Keratinocyte (primary cell): ENCODE results near the gene GPANK1.

Experiments
- CTCF ChIP-seq, 3 experiments: IDR thresholded peaks in 1 of 3; conservative IDR thresholded peaks in 1 of 3; optimal IDR thresholded peaks in 1 of 3; 2 replicates in 2 of 3; 3 replicates in 1 of 3; pipeline versions ENCODE3 to v1.5.1; 2011; ENCODE audit warnings: low read length in 3 of 3, mild to moderate bottlenecking in 3 of 3, moderate library complexity in 2 of 3, control low read depth in 1 of 3, inconsistent platforms in 1 of 3; ENCODE audit not compliant: insufficient read depth in 2 of 3; ENCODE audit errors: extremely low read depth in 1 of 3
- EZH2 ChIP-seq: IDR thresholded peaks from one replicate; pipeline ENCODE4 v1.6.1; 2012; ENCODE audit warnings: inconsistent platforms, mild to moderate bottlenecking, low read length, moderate library complexity

- TF ChIP-seq CTCF (optimal IDR thresholded peaks at IDR 0.05 in 1 of 3, IDR thresholded peaks at IDR 0.05 in 1 of 3, conservative IDR thresholded peaks at IDR 0.05 in 1 of 3; ENCODE audit: extremely low read depth in 1 of 3, insufficient read depth in 2 of 3, low read length in 3 of 3), result no peak
- TF ChIP-seq EZH2, result no peak
Observed at GRCh38 chr6:31621991-31622390, 42.8 kb downstream of the GPANK1 start.
